Gastroesophageal sphincter (tissue), 4 donors: Measurements from ENCODE around the gene MACROH2A1. TPM values are rescaled to one million over a fixed set of nuclear protein-coding genes. Genes with fewer than 3 reads are reported as not detected.

Experiments used
- ATAC-seq: fragments of 150-250 bp; one replicate; pipeline ENCODE4 v1.9.1; 2016; ENCODE audit warnings: mild to moderate bottlenecking, moderate library complexity
- H3K27ac ChIP-seq, 4 donors: fragments of 200-600 bp; sonication (generic) in 3 of 4; 1 replicate in 3 of 4; 2 replicates in 1 of 4; pipeline ENCODE4 v1.5.1; 2016 to 2019
- H3K27me3 ChIP-seq: fragments of 200-600 bp; sonication (generic); one replicate; pipeline ENCODE4 v1.5.1; 2019
- H3K36me3 ChIP-seq, 2 donors: fragments of 200-600 bp; sonication (generic); one replicate each; pipeline ENCODE4 v1.5.1; 2019; ENCODE audit warnings: control low read depth in 1 of 2
- H3K4me1 ChIP-seq, 3 donors: fragments of 200-600 bp; sonication (generic); 1 replicate in 2 of 3; 2 replicates in 1 of 3; pipeline ENCODE4 v1.5.1; 2016 to 2019; ENCODE audit warnings: control low read depth in 2 of 3
- H3K4me3 ChIP-seq, 2 donors: fragments of 200-600 bp; sonication (generic); one replicate each; pipeline ENCODE4 v1.5.1; 2019; ENCODE audit warnings: mild to moderate bottlenecking in 1 of 2, moderate library complexity in 1 of 2
- H3K9me3 ChIP-seq, 3 donors: fragments of 200-600 bp; sonication (generic); one replicate each; pipeline ENCODE4 v1.5.1; 2017 to 2019; ENCODE audit warnings: control low read depth in 2 of 3
- CTCF ChIP-seq, 4 experiments: fragments of 200-600 bp in 2 of 4; fragments of 450-650 bp in 2 of 4; sonication (generic) in 1 of 4; IDR thresholded peaks; one replicate each; pipeline ENCODE4 v1.5.1; 2017 to 2019; ENCODE audit warnings: antibody characterized with exemption in 4 of 4, mild to moderate bottlenecking in 2 of 4, moderate library complexity in 2 of 4
- EP300 ChIP-seq: sonication (generic); formaldehyde crosslinking; IDR thresholded peaks from one replicate; pipeline ENCODE4 v1.6.1; 2017; ENCODE audit warnings: antibody characterized with exemption, mild to moderate bottlenecking
- POLR2A ChIP-seq, 2 donors: fragments of 450-650 bp; IDR thresholded peaks; one replicate each; pipeline ENCODE4 v1.6.1; 2017; ENCODE audit warnings: antibody characterized with exemption in 2 of 2, mild to moderate bottlenecking in 2 of 2, moderate library complexity in 1 of 2
- POLR2AphosphoS5 ChIP-seq: sonication (generic); formaldehyde crosslinking; IDR thresholded peaks from one replicate; pipeline ENCODE4 v1.6.1; 2017; ENCODE audit warnings: antibody characterized with exemption
- WGBS, 2 donors: methylation state at CpG; one replicate each; pipeline ENCODE4 v1.1.5; 2018; ENCODE audit warnings: low coverage in 1 of 2; 5-methylcytosine and 5-hydroxymethylcytosine counted together
- total RNA-seq, 4 donors: library from RNA; depleted of rRNA; stranded (reverse); fragments of >200 nt; gene quantifications; one replicate each; pipeline ENCODE4 v1.1.0, GENCODE V29; 2016

Gene MACROH2A1
- total RNA-seq, 4 donors from 2014 or later, result 163 to 180 (median 177) TPM

GRCh38 chr5:135323227-135323626 lies 75.8 kb downstream of the MACROH2A1 start:
- Histone ChIP-seq H3K27ac (no peak overlapping the region), H3K36me3 (no peaks in the 10 kb centered on the region), H3K27me3 (no peaks in the 10 kb centered on the region), H3K4me3 (no peak overlapping the region), H3K4me1 (no peaks in the 10 kb centered on the region), H3K9me3 (no peaks in the 10 kb centered on the region)
- 81 to 95% methylated on average over 4 of the region's 8 CpGs for WGBS, 2 donors
- TF ChIP-seq POLR2A (IDR thresholded peaks at IDR 0.05), result no peak
- TF ChIP-seq EP300, result no peak
- no peak for TF ChIP-seq POLR2AphosphoS5
- no peak for TF ChIP-seq CTCF (IDR thresholded peaks at IDR 0.05)
- ATAC-seq, result no peak

- Histone ChIP-seq H3K4me3 (no peak overlapping the region), H3K27me3 (no peaks in the 10 kb centered on the region), H3K36me3 (no peaks in the 10 kb centered on the region), H3K4me1 (no peaks in the 10 kb centered on the region), H3K27ac (no peak overlapping the region), H3K9me3 (no peaks in the 10 kb centered on the region)
- TF ChIP-seq POLR2AphosphoS5 (no peak), CTCF (IDR thresholded peaks at IDR 0.05) (no peak), EP300 (no peak), POLR2A (IDR thresholded peaks at IDR 0.05) (no peak)
- no peak for ATAC-seq
- 94 to 96% methylated on average over 7 of the region's 7 CpGs for WGBS, 2 donors
These were observed 76.3 kb downstream of the MACROH2A1 start for GRCh38 chr5:135322744-135323143.

- H3K27ac ChIP-seq, result no peak overlapping the region
- no peak for TF ChIP-seq CTCF (IDR thresholded peaks at IDR 0.05)
- TF ChIP-seq EP300, result no peak
- TF ChIP-seq POLR2A (IDR thresholded peaks at IDR 0.05), result no peak
- TF ChIP-seq POLR2AphosphoS5, result no peak
- no peaks in the 10 kb centered on the region for H3K27me3 ChIP-seq
- WGBS, 2 donors, result 100% methylated on average over 1 of the region's 4 CpGs; no CpG with 5 or more reads in 1 of the 2 donors
- no peaks in the 10 kb centered on the region for H3K36me3 ChIP-seq
- no peak for ATAC-seq
- no peaks in the 10 kb centered on the region for H3K9me3 ChIP-seq
- no peak overlapping the region for H3K4me3 ChIP-seq
- H3K4me1 ChIP-seq, result no peaks in the 10 kb centered on the region
These were observed 76.8 kb downstream of the MACROH2A1 start for GRCh38 chr5:135322271-135322670.

- WGBS, 2 donors, result 85 to 96% methylated on average over 8 to 15 of the region's 15 CpGs
- TF ChIP-seq POLR2AphosphoS5, result no peak
- TF ChIP-seq CTCF (IDR thresholded peaks at IDR 0.05), result no peak
- no peak for TF ChIP-seq EP300
- TF ChIP-seq POLR2A (IDR thresholded peaks at IDR 0.05), result no peak
- Histone ChIP-seq H3K9me3 (no peaks in the 10 kb centered on the region), H3K4me1 (no peaks in the 10 kb centered on the region), H3K4me3 (no peak overlapping the region), H3K27ac (no peak overlapping the region), H3K36me3 (no peaks in the 10 kb centered on the region), H3K27me3 (no peaks in the 10 kb centered on the region)
- no peak for ATAC-seq
These were observed 78.1 kb downstream of the MACROH2A1 start for GRCh38 chr5:135320718-135321484.

GRCh38 chr5:135319928-135320606 lies 79.0 kb downstream of the MACROH2A1 start:
- TF ChIP-seq POLR2AphosphoS5 (no peak), EP300 (no peak), CTCF (IDR thresholded peaks at IDR 0.05) (peak in 1 of 4 experiments; percentile 18), POLR2A (IDR thresholded peaks at IDR 0.05) (no peak)
- Histone ChIP-seq H3K36me3 (no peaks in the 10 kb centered on the region), H3K27me3 (no peaks in the 10 kb centered on the region), H3K9me3 (no peaks in the 10 kb centered on the region), H3K4me1 (no peaks in the 10 kb centered on the region), H3K27ac (no peak overlapping the region), H3K4me3 (no peak overlapping the region)
- 88 to 93% methylated on average over 3 of the region's 8 CpGs for WGBS, 2 donors
- no peak for ATAC-seq
